ENCODE measurements around the gene DERL2.

Gene DERL2

DNA sequence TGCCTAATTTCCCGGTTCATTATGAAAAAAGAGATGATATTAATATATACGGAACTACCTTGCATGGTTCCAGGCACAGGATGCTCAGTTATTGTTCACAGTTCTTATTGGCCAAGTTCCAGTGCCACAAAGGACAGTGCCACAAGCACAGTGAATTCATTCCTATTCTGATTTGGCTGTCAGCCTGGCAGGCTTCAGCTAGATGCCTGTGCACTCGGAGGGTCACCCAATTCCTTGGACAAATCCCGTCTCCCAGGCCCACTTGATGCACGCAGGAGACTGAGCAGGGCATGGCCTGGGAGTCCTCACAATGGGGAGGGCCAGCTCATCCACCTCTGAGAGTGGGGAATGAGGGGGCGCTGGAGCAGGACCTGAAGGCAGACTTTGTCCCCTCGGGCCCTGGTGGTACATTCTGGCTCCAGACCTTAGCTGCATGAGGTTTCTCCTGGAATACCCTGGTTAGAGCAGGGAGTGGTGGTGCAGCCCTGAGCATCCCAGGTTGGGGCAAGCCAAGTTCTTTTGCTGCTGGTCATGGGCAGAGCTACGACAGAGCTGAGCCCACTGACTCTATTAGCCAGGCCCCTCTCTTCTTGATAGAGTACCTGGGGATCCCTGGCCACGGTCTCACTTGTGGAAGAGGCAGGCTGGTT, 41.7 kb upstream of the DERL2 start:
- FAIRE-seq (no peak), DNase-seq (ENCODE audit: insufficient read length, low spot score) (no peak)
- TF ChIP-seq, protein P1, sequence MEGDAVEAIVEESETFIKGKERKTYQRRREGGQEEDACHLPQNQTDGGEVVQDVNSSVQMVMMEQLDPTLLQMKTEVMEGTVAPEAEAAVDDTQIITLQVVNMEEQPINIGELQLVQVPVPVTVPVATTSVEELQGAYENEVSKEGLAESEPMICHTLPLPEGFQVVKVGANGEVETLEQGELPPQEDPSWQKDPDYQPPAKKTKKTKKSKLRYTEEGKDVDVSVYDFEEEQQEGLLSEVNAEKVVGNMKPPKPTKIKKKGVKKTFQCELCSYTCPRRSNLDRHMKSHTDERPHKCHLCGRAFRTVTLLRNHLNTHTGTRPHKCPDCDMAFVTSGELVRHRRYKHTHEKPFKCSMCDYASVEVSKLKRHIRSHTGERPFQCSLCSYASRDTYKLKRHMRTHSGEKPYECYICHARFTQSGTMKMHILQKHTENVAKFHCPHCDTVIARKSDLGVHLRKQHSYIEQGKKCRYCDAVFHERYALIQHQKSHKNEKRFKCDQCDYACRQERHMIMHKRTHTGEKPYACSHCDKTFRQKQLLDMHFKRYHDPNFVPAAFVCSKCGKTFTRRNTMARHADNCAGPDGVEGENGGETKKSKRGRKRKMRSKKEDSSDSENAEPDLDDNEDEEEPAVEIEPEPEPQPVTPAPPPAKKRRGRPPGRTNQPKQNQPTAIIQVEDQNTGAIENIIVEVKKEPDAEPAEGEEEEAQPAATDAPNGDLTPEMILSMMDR (IDR thresholded peaks at IDR 0.05; ENCODE audit: insufficient read depth, missing control alignments): no peak

DNA sequence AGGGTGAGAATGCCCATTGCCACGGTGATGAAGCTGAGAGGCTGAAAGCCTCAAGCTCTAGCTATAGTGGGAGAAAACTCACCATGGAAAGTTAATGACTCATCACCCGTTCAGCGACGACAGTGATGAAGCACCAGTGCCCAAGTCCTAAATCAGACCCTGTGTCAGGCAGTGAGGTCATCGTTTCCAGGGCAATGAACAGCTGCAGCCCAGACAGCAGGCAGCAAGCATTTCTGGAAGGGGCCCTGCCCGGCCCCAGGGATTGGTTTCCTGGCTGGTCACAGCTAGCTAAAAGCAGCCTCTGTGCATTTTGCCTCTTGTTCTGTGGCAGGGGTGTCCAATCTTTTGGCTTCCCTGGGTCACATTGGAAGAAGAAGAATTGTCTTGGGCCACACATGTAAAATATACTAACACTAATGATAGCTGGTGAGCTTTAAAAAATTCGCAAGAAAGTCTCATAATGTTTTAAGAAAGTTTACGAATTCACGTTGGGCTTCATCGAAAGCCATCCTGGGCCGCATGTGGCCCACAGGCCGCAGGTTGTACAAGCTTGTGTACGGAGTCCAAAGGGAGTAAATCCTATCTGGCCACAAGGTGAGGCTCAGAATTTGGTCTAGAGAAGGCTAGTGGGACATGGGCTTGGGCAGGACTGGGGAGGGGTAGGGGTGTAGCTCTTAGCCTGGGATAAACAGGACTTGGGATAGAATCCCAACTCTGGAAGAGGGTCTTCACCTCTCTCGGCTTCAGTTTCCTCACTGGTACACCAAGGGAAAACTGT, 41.0 kb upstream of the DERL2 start:
- TF ChIP-seq, protein P1 (IDR thresholded peaks at IDR 0.05; ENCODE audit: insufficient read depth, missing control alignments): no peak
- DNase-seq (ENCODE audit: insufficient read length, low spot score) (no peak), FAIRE-seq (no peak)

DNA sequence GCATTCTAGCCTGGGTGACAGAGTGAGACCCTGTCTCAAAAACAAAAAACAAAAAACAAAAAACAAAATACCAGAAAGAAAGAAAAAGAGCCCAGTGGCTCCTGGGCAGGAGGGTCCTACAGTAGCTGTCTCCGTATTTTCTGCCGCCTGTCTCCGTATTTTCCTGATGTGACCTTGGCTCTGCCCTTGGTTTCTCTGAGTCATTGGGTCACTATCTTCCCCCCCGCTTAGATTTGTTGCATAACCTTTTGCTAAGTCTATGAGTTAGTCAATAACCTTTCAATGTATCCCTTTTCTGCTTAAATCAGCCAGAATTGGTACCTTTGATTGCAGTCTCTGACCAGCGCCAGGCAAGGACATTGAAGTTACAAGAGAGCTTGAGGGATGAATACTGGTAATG, 37.3 kb upstream of the DERL2 start:
- TF ChIP-seq, protein P1 (IDR thresholded peaks at IDR 0.05; ENCODE audit: insufficient read depth, missing control alignments): no peak
- no peak for FAIRE-seq
- no peak for DNase-seq (ENCODE audit: insufficient read length, low spot score)

DNA sequence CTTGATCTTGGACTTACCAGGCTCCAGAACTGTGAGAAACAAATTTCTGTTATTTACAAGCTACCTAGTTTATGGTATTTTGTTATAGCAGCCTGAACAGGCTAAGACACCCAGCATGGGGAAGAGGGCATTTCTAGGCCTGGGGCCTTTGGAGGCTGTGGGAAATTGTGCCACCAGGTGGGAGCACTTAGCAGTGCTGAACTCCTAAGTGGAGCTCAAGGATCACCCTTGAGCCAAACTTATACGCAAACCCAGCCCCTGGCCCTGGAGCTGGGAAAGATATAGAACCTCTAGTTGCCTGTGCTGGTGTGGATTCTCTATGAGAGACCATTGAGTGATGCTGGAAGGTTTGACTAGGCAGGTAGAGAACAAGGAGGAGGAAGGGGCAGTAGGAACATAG, 36.5 kb upstream of the DERL2 start:
- TF ChIP-seq, protein P1 (IDR thresholded peaks at IDR 0.05; ENCODE audit: insufficient read depth, missing control alignments): no peak
- DNase-seq (ENCODE audit: insufficient read length, low spot score) (no peak), FAIRE-seq (no peak)

DNA sequence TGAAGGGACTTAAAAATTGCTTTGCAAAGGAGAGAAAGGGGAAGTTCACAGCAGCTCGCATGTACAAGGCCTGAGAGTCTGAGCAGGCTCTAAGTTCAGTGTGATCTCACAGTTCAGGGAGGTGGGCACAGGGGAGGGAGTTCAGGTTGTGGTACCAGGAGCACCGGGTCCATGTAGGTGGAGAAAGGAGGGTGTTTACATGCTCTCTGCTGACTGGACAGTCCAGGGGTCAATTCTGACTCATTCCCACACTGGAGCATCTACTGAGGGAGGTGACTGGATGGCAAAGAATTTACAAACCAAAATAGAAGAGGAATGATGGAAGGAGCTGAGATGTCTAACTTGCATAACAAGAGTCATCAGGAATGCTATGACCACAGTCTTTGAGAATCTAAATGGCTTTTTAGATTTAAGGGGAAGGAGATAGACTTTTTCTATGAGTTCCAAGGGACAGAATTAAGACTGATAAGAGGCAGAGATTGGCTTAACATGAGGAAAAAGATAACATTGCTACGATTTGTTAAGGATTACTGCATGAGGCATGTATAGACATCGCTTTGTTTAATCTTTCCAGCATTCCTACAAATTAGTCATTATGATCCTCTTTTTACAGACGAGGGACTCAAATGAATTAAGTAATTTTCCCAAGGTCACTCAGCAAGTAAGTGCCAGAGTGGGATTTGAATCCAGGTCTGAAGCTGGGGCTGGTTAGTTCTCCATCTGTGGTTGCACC, 30.2 kb upstream of the DERL2 start:
- no peak for DNase-seq (ENCODE audit: insufficient read length, low spot score)
- no peak for FAIRE-seq
- TF ChIP-seq, protein P1 (IDR thresholded peaks at IDR 0.05; ENCODE audit: insufficient read depth, missing control alignments): no peak

DNA sequence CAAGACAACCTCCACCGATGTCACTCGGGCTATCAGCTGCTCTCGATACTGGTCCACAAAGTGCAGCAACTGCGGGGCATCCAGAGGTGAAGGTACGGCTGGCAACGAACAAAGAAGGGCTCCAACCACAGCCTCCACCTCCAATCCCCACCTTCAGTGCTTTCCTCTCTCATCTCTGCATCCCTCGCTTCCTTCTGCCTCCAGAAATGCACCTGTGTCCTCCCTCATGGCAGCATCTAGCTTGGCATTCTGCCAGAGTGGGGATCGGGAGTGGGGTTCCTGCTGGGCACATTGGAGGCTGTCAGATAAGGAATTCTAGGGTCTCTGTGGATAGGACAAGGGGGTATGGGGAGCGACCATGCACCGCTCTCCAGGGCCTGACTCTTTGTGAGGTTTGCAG, 29.0 kb upstream of the DERL2 start:
- TF ChIP-seq, protein P1 (IDR thresholded peaks at IDR 0.05; ENCODE audit: insufficient read depth, missing control alignments): no peak
- FAIRE-seq (no peak), DNase-seq (ENCODE audit: insufficient read length, low spot score) (no peak)

Measured in D721Med (cell line).